ENCODE data around the gene NPB. TPM values are rescaled to one million over a fixed set of nuclear protein-coding genes. Genes with fewer than 3 reads are reported as not detected.

Gene NPB
- total and polyA plus RNA-seq, 2 of the 8 experiments (the other 6 are each of a cell fraction or from before 2014, with no cell fraction given): 1.5 to 2.5 TPM

GRCh38 chr17:81931557-81932332 is 29.7 kb downstream of the NPB start:
- H4K8ac ChIP-seq (ENCODE audit: extremely low read depth, insufficient read depth, low read length): peak overlapping the region; percentile 76; the same call in 1 of the 2 replicates
- no peak overlapping the region for H2AFZ ChIP-seq (ENCODE audit: low read length)
- ChIA-PET POLR2A (ENCODE audit: partially characterized antibody) (interaction anchor here (1.0 to 14.6 kb wide), 16 partner anchors 6 to 216 kb away, joined by 3 to 150 read pairs (median 5); partner anchors contain the start of genes ASPSCR1, MAFG, PCYT2 and SIRT7), CTCF (ENCODE audit: partially characterized antibody) (interaction anchor here (0.8 to 3.8 kb wide), 6 partner anchors 25 to 90 kb away, joined by 3 to 9 read pairs (median 3); no protein-coding TSS in a partner anchor)
- DNase-seq (ENCODE audit: low read depth in 1 of 2, low spot score in 2 of 2) (no peak), FAIRE-seq (no peak)
- no peaks in the 10 kb centered on the region for H3K9me3 ChIP-seq (ENCODE audit: insufficient read depth in 2 of 2, low read depth in 1 of 2, low read length in 1 of 2)
- no peak overlapping the region for H3K18ac ChIP-seq (ENCODE audit: extremely low read depth, low read length)
- H2BK12ac ChIP-seq (ENCODE audit: low read depth, low read length): no peak overlapping the region
- no peak overlapping the region for H4K5ac ChIP-seq (ENCODE audit: insufficient read length, low read depth, low read length)
- peaks cover 7 to 23% of the 10 kb centered on the region in 2 experiments for H4K20me1 ChIP-seq (replicated peaks in 1 of 2; ENCODE audit: control insufficient read depth in 1 of 2, insufficient read depth in 2 of 2, low read length in 2 of 2)
- H3K27ac ChIP-seq (ENCODE audit: low read depth, low read length): no peak overlapping the region
- H3K14ac ChIP-seq (ENCODE audit: insufficient read length): no peak overlapping the region
- no peak overlapping the region for H2BK15ac ChIP-seq (ENCODE audit: low read length)
- H2AK5ac ChIP-seq (ENCODE audit: low read depth, low read length): no peak overlapping the region
- no peak overlapping the region for H4K91ac ChIP-seq (replicated peaks; ENCODE audit: insufficient read length, low read length)
- H3K79me2 ChIP-seq (ENCODE audit: control insufficient read depth in 1 of 2, insufficient read depth in 2 of 2, low read length in 2 of 2): peaks cover 0 to 1% of the 10 kb centered on the region in 2 experiments; a peak in 3 of 4 replicates
- peaks cover 9% of the 10 kb centered on the region; the same call in 1 of the 2 replicates for H3K23me2 ChIP-seq (ENCODE audit: low read depth, low read length)
- no peak overlapping the region for H3K9ac ChIP-seq (replicated peaks in 1 of 4; ENCODE audit: extremely low read depth in 1 of 4, low read depth in 3 of 4, low read length in 3 of 4)
- H2BK5ac ChIP-seq (ENCODE audit: low read depth, low read length): no peak overlapping the region
- H2BK120ac ChIP-seq (replicated peaks; ENCODE audit: low read depth, low read length): no peak overlapping the region
- no peak overlapping the region for H2BK20ac ChIP-seq (ENCODE audit: low read length)
- no peak for TF ChIP-seq CBX5 (IDR thresholded peaks at IDR 0.05; ENCODE audit: low read depth, low read length)
- H3K4me1 ChIP-seq (replicated peaks in 1 of 4; ENCODE audit: control insufficient read depth in 3 of 4, insufficient read depth in 4 of 4, low read length in 3 of 4): peaks cover 0 to 13% (median 3%) of the 10 kb centered on the region in 4 experiments; a peak in 5 of 7 replicates
- peaks cover 0 to 12% (median 9%) of the 10 kb centered on the region in 4 experiments; a peak in 4 of 7 replicates for H3K27me3 ChIP-seq (replicated peaks in 1 of 4; ENCODE audit: control insufficient read depth in 3 of 4, extremely low read depth in 1 of 4, insufficient read depth in 3 of 4, low read length in 3 of 4)
- H3K4me3 ChIP-seq (ENCODE audit: extremely low read depth in 1 of 4, insufficient read depth in 2 of 4, low read depth in 3 of 4, low read length in 4 of 4): no peak overlapping the region
- 64% methylated on average over 13 of the region's 15 CpGs; no CpG with 5 or more reads in 1 of the 2 experiments for WGBS, 2 experiments (ENCODE audit: extremely low coverage in 1 of 2, insufficient coverage in 1 of 2, insufficient read length in 1 of 2, insufficient replicate concordance in 2 of 2, low coverage in 1 of 2, low lambda C conversion rate in 2 of 2, missing lambda C conversion rate in 1 of 2)
- H3K36me3 ChIP-seq (ENCODE audit: control insufficient read depth in 2 of 4, insufficient read depth in 4 of 4, low read length in 3 of 4): peaks cover 0 to 25% (median 10%) of the 10 kb centered on the region in 4 experiments; a peak in 5 of 8 replicates
- H3K4ac ChIP-seq (replicated peaks; ENCODE audit: insufficient read length, low read depth, low read length): no peak overlapping the region
- H3K56ac ChIP-seq (replicated peaks; ENCODE audit: insufficient read length, low read depth, low read length): no peak overlapping the region
- H3K4me2 ChIP-seq (ENCODE audit: insufficient read depth in 1 of 2, low read depth in 2 of 2, low read length in 2 of 2): no peak overlapping the region
- no peak overlapping the region for H3K23ac ChIP-seq (ENCODE audit: insufficient read length)
- H3K79me1 ChIP-seq (ENCODE audit: low read depth, low read length): peaks cover under 1% of the 10 kb centered on the region; the same call in 1 of the 2 replicates
